D341Med (cell line): ENCODE results near the gene SIPA1L3.
A peak's percentile ranks its signal among the peaks of the same experiment; 100 is the strongest.

Experiments used
- DNase-seq: peaks from one replicate; pipeline ENCODE4 v3.0.0; 2012; ENCODE audit warnings: low spot score

The SIPA1L3 gene

DNA sequence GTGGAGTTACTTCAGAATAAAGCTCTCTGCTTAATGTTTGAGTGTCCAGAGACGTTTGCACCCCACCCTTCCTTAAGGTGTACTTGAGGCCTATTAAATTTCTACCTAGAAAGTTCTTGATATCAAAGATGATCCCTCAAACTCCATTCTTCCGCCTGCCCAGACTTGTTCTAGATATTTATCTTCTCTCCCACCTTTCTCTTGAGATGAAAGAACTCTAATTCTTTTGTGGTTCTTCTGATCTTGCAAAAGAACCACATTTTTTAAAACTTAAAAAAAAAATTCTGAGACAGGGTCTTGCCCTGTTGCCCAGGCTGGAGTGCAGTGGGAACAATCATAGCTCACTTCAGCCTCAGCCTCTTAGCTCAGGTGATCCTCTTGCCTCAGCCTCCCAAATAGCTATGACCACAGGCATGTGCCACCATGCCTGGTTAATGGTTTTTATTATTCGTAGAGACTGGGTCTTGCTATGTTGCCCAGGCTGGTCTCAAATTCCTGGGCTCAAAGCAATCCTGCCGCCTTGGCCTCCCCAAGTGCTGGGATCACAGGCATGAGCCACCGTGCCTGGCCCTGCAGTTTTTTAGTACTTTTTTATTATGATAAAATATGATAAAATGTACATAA is 94.3 kb downstream of the SIPA1L3 start:
- DNase-seq: no peak

DNA sequence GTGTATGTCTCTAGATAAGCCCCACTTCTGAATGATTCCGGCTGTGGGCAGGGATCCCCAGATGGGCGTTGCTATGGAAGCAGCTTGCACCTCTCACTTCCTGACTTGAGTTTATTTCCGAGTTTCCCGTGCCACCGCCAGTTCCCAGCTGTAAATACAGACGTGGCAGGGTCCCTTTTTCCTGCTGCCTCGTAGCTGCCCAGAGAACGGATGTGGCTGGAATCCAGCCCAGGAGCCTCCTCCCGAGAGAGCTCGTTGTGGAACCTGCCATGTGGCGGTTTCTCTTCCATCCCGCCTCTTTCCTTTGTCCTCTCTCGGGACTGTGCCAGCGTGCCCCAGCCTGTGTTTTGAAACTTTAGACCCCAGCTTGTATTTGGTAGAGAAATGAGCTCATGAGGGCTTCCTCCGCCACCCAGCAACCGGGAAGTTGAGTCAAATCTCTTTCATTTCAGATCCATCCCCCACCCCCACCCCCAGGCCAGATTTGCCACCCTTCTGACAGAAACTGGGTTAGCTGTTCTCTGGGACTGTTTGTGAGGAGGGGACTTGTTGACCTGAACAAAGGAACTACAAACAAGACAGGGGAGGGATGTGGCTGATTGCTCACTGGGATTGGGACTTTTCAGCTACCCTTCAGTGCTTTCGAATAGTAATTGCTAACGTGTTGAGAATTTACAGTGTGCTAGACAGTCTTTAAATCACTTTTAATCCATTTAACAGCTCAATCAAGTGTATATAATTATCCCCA is 96.6 kb downstream of the SIPA1L3 start:
- peak; percentile 74 for DNase-seq

DNA sequence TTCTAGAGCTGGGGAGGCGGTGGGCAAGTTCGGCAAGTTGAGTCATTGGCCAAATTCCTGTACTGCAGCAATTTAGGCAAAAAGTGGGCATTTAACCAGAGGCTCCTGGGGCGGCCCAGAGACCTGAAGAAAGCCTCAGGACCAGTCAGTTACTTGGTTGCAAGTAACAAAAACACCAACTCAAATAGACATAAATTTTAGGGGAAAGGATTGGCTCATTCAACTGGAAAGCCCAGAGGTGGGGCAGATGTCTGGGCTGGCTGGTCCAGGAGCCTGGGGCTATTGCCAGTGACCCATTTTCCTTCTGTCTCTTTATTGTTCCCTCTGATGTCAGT is 97.1 kb downstream of the SIPA1L3 start:
- peak; percentile 48 for DNase-seq

GRCh38 chr19:38004521-38005223 is 97.7 kb downstream of the SIPA1L3 start:
- peak; percentile 88 for DNase-seq

- DNase-seq: no peak
Measured at GRCh38 chr19:38005224-38005614, 98.2 kb downstream of the SIPA1L3 start.

DNA sequence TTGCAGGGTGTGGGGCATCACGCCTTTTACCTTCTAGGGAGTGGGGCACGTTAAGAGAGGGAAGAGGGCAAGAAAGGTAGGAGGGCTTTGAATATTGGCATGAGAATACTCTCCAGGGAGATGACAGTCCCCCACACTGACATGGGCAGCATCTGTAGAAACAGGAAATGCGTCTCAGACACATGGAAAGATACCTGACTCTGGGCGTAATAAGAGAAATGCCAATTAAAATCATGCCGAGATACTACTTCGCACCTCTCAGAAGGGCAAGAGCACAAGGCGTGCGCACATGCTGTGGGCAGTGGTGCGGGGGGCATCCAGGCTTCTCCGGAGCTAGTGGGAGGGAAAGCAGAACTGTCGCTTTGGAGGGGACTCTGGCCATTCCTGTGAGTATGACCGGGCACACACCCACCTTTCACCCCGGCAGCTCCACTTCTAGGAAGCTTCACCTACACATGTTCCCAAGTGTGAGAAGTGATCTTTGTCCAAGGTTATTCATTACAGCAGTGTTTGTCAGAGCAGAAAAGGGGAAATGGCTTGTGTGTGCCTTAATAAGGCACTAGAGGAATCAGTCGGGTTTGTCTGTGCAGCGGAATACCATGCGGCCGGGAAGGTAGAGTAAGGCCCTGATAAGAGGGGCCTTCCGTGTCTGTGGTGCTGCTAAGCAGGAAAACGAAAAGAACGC is 99.5 kb downstream of the SIPA1L3 start:
- DNase-seq: no peak

GRCh38 chr19:38009650-38010242 is 102.7 kb downstream of the SIPA1L3 start:
- DNase-seq: no peak

DNA sequence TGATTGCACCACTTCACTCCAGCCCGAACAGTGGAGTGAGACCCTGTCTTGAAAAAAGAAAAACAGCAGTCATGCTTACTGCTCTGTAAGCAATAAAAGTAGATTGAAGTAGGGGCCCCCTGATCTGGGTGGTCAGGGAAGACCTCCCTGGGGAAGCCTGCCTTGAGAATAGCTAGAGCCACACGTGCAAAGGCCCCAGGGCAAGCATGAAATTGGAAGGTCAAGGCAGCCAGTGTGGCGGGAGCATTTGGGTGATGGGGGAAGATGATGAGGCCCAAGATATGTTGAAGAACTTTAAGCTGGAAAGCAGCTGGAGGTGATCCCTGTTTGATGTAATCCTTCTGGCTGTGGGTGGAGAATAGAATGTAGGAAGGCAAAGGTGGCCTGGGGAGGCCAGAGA is 104.4 kb downstream of the SIPA1L3 start:
- no peak for DNase-seq

DNA sequence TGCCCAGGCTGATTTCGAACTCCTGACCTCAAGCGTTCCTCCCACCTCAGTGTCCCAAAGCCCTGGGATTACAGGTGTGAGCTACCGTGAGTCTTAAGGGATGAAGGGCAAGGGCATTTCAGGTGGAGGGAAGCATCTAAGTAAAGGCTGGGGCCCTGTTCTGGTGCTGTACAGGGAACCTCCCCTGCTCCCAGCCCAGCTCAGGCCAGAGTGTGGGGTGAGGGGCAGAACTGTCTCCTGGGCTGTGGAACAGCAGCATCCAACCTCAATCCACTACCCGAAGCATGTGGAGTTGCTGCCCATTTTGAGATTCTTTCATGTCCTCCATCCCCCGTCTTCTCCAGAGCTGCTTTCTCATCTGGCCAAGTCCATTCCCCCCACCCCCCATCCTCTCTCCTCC is 105.3 kb downstream of the SIPA1L3 start:
- no peak for DNase-seq

DNA sequence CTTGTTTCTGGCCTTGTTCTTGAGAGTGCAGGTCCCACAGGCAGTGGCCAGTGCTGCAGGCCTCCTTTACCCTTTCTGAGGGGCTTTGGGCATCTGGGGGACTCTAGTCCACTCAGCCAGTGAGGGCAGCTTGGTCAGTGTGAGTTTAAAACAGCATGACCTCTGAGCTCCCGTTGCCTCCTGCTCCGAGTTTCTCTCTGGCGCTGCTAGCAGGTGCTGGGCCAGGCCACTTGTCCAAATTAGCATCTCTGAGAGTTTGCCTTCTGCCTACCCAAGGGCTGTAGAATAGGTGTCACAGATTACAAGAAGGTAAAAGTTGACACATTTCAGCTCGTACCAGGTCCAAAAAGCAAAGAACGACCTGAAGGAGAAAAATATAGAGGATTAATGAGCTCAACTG is 105.9 kb downstream of the SIPA1L3 start:
- DNase-seq: no peak

GRCh38 chr19:38013913-38014580 is 107.0 kb downstream of the SIPA1L3 start:
- no peak for DNase-seq

GRCh38 chr19:38015216-38015615 is 108.2 kb downstream of the SIPA1L3 start:
- no peak for DNase-seq

DNA sequence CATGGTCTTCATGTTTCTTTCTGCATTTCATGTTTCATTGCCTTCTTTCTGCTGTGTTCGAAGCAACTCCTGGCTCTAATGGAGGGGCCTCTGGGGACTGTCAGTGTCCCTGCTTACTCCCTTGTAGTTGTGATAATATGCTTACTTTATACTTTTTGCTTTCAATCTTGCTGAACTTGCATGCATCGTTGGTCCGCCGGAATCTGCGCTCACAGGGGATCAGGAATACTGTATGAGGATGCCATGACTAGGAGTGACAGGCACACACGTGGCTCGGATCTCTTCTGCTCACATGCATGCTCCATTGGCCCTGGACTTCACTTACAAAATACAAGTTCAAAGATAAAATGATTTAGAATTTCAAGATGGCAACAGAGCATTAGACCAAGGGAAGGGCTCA is 108.8 kb downstream of the SIPA1L3 start:
- DNase-seq: no peak

DNA sequence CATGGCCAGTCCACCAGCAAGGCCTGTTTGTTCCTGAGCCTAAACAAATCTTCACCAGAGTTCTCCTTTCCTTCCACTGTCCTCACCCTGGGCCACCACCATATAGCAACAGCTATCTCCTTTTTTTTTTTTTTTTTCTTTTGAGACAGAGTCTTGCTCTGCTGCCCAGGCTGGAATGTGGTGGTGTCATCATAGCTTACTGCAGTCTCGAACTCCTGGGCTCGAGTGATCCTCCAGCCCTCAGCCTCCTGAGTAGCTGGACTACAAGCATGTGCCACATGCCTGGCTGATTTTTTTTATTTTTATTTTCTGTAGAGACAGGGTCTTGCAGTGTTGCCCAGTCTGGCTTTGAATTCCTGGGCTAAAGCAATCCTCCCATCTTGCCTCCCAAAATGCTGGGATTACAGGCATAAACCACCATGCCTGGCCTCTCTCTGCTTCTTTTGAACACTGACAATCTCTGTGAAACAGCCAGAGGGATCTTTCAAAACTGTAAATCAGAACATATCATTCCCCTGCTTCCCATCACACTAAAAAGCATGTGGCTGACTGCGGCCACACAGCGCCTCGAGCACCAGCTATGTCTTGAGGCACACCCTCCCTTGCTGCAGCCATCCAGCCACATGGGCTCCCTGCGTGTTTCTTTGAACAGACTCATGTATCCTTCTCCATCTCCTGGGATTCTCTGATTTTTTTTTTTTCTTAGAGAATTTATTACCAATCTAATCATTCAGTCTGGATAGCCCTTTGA is 110.6 kb downstream of the SIPA1L3 start:
- DNase-seq: no peak

DNA sequence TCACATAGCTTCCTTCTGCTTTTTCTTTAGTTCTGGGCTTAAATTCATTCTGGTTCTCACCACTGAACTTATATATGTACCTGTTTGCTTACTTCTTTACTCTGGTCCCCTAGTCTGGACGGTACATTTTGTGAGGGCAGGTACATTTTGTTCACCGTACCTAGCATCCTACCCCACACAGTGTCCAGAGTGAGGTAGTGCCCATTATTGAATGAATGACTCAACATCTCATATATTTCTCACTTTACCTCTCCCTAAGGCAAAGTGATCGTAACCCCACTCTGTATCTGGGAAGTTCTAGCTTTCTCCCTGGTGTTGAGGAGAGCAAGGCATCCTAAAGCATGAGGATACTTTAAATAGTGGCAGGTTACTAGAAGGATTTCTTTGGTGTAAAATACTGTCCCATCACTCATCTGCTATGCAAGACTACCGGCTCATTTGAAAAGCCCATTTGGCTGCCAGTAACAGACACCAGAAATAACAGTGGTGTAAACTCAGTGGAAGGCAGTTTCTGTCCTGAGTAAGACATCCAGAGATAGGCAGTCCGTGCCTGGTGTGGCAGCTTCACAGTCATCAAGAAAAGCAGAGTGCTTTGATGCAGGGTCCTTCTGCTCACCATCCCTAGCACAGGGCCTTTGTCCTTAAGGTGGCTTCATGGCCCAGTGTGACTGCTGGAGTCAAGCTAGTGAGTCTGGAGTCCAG is 111.8 kb downstream of the SIPA1L3 start:
- no peak for DNase-seq

DNA sequence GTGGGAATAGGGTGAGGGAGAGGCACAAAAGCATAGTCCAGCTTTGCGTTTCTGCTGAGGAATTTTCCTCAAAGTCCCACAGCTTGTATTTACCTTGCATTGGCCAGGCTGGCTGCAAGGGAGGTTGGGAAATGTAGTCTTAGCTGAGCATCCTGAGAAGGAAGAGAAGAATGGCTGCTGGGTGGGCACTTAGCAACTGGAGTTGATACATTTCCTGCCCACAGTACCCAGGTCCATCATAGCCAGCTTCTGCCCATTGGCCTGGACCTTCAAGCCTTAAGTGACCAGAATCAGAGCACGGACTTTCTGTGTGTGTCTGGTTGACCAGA is 112.4 kb downstream of the SIPA1L3 start:
- DNase-seq: no peak

DNA sequence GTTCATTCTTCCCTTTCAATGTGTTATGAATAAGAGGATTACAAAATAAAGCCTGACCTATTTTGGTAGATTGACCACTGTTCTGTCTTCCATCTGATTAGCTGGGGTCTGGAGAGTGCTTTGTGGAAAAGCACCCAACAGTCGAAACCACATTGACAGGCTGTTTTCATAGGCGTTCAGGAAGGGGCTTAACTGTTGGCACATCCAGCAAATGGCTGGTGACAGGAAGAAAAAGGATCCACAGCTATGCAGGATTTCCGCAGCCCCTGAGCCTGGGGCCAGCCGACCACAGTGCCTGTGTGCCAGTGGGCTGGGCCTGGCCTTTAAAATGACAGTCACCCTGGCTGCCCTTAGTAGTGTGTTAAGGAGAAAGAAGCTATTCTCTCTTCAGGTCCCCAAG is 113.3 kb downstream of the SIPA1L3 start:
- no peak for DNase-seq

- no peak for DNase-seq
Measured at GRCh38 chr19:38021352-38021751, 114.3 kb downstream of the SIPA1L3 start.

DNA sequence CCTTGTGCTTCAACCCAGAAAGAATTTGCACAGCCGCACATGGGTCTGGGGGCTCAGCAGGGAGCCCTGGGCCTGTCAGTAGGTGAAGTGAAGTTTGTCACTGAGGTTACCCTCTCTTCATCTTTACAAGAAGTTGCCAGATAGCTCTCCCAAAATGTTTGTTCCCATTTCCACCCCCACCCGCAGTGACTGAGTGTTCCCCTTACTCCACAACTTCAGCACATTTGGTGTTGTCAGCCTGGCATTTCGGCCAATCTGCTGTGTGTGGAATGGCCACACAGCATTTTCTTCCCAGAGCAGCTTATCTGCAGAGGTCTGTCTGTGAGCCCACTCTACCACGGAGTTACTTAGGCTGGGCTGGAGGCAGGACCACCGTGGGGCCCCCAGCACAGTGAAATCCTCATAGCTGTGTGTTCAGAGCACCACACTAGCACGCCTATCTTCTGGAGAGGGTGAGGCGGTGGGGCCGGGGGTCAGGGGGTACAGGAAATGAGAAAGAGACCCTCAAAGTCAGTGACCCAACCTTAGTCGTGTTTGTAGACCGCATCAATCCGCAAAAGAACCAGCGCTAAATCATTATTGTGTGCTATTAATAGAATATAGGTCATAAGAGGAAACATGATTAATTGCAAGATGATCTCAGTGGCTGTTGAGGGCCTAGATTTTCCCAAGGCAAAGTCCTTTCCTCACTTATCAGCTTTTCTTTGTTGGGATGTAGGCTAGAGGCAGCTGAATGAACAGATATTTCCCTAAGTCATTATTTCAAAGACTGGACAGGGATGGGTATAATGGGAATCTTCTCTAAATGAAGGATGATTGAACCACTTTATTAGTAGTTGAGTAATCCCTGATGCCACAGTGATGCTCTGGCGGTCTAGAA is 116.0 kb downstream of the SIPA1L3 start:
- no peak for DNase-seq
